Panc1 (cell line): ENCODE results near the gene DNAAF5.

Experiments used
- POLR2AphosphoS5 ChIP-seq: IDR thresholded peaks from 2 replicates; pipeline ENCODE4 v1.6.1; 2012; ENCODE audit warnings: mild to moderate bottlenecking, low read depth, low read length, moderate library complexity
- SIN3A ChIP-seq: IDR thresholded peaks from 2 replicates; pipeline ENCODE4 v1.6.1; 2012; ENCODE audit warnings: low read depth, mild to moderate bottlenecking, low read length, moderate library complexity, borderline replicate concordance; ENCODE audit not compliant: insufficient read depth
- TCF7L2 ChIP-seq: IDR thresholded peaks from 2 replicates; pipeline ENCODE4 v1.6.1; 2011; ENCODE audit warnings: mild to moderate bottlenecking, low read depth, low read length, inconsistent platforms
- TF ChIP-seq, protein P1 (sequence below): fragments of 450-650 bp; IDR thresholded peaks from 2 replicates; pipeline ENCODE4 v1.5.1; 2017; ENCODE audit warnings: mild to moderate bottlenecking

DNA sequence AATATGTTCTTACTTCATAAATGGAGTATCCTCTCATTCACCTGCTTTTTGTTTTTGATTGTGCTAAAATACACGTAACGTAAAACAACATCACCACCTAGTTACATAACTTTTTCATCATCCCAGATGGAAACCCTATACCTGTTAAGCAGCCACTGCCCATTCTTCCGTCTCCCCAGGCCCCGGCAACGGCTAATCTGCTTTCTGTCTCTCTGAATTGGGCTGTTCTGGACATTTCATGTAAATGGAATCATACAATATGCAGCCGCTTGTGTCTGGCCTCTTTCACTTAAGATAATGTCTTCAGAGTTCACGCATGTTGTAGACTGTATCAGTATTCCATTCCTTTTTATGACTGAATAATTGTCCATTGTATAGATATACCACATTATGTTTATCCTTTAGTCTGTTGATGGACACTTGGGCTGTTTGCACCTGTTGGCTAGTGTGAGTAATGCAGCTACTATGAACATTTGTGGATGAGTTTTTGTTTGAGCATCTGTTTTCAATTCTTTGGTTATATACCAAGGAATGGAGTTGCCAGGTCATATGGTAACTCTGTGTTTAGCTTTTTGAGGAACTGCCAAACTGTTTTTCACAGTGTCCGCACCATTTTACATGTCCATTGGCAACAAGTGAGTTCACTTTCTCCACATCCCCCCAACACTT, 91.7 kb downstream of the DNAAF5 start:
- TF ChIP-seq TCF7L2 (no peak), POLR2AphosphoS5 (no peak), SIN3A (no peak)
- TF ChIP-seq, protein P1, sequence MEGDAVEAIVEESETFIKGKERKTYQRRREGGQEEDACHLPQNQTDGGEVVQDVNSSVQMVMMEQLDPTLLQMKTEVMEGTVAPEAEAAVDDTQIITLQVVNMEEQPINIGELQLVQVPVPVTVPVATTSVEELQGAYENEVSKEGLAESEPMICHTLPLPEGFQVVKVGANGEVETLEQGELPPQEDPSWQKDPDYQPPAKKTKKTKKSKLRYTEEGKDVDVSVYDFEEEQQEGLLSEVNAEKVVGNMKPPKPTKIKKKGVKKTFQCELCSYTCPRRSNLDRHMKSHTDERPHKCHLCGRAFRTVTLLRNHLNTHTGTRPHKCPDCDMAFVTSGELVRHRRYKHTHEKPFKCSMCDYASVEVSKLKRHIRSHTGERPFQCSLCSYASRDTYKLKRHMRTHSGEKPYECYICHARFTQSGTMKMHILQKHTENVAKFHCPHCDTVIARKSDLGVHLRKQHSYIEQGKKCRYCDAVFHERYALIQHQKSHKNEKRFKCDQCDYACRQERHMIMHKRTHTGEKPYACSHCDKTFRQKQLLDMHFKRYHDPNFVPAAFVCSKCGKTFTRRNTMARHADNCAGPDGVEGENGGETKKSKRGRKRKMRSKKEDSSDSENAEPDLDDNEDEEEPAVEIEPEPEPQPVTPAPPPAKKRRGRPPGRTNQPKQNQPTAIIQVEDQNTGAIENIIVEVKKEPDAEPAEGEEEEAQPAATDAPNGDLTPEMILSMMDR: no peak
